Activated CD8-positive, alpha-beta memory T cell treated with anti-CD3 and anti-CD28 coated beads, Interleukin-2, amount 50 U/mL, for 1 hour (primary cell): ENCODE measurements around the gene RBP4.

Experiments
- DNase-seq: peaks from one replicate; pipeline ENCODE4 v3.0.0-alpha.2; 2020; ENCODE audit errors: extremely low read depth

Gene RBP4

GRCh38 chr10:93601146-93601773, at the start of gene RBP4:
TSS of gene RBP4 (minus strand) at chr10:93601235. CDS start at chr10:93601028, 207 bp downstream.
- no peak for DNase-seq

- no peak for DNase-seq
These were observed 38.8 kb upstream of the RBP4 start for GRCh38 chr10:93639791-93640190.

- DNase-seq = no peak
These were observed 29.9 kb upstream of the RBP4 start for GRCh38 chr10:93630625-93631557.

GRCh38 chr10:93629647-93630305, 28.7 kb upstream of the RBP4 start:
- DNase-seq = no peak

GRCh38 chr10:93628858-93629257, 27.8 kb upstream of the RBP4 start:
- DNase-seq = no peak

GRCh38 chr10:93622942-93623341, 21.9 kb upstream of the RBP4 start:
- no peak for DNase-seq

GRCh38 chr10:93620925-93621324, 19.9 kb upstream of the RBP4 start:
- no peak for DNase-seq

- DNase-seq = no peak
These were observed 14.7 kb upstream of the RBP4 start for GRCh38 chr10:93615576-93616235.

- DNase-seq = no peak
These were observed 13.2 kb upstream of the RBP4 start for GRCh38 chr10:93614101-93614825.

GRCh38 chr10:93613126-93613525, 12.1 kb upstream of the RBP4 start:
- DNase-seq = no peak

- no peak for DNase-seq
These were observed 11.3 kb upstream of the RBP4 start, which contains the start of gene PDE6C for GRCh38 chr10:93612311-93612710. TSS of gene PDE6C (plus strand) at chr10:93612537. CDS start at chr10:93612726, 189 bp downstream.

- no peak for DNase-seq
These were observed 7.4 kb upstream of the RBP4 start for GRCh38 chr10:93608421-93608820.

GRCh38 chr10:93604146-93604545, 3.1 kb upstream of the RBP4 start:
- DNase-seq = no peak

- DNase-seq = no peak
These were observed 2.0 kb upstream of the RBP4 start for GRCh38 chr10:93603023-93603422.

GRCh38 chr10:93601774-93602162, 733 bp upstream of the RBP4 start:
- no peak for DNase-seq

- no peak for DNase-seq
These were observed 439 bp downstream of the RBP4 start for GRCh38 chr10:93600446-93601145.

GRCh38 chr10:93599778-93600177, 1.3 kb downstream of the RBP4 start:
- DNase-seq = no peak

- DNase-seq = no peak
These were observed 1.7 kb downstream of the RBP4 start for GRCh38 chr10:93599335-93599734.

GRCh38 chr10:93598157-93598556, 2.9 kb downstream of the RBP4 start:
- DNase-seq = no peak

GRCh38 chr10:93597075-93597599, 3.9 kb downstream of the RBP4 start:
- DNase-seq = no peak
